D721Med (cell line): ENCODE measurements around the gene LTF.

Experiments
- DNase-seq: peaks from one replicate; pipeline ENCODE4 v3.0.0; 2011; ENCODE audit warnings: low spot score; ENCODE audit not compliant: insufficient read length
- FAIRE-seq: peaks from 2 replicates; lab custom pipeline; 2011; peaks lifted over from hg19 to GRCh38; lab: Jason Lieb, UNC
- CTCF ChIP-seq: IDR thresholded peaks from 2 replicates; pipeline ENCODE4 v1.5.1; 2012; ENCODE audit warnings: mild to moderate bottlenecking, control low read depth; ENCODE audit not compliant: insufficient read depth; ENCODE audit errors: missing control alignments

The LTF gene

DNA sequence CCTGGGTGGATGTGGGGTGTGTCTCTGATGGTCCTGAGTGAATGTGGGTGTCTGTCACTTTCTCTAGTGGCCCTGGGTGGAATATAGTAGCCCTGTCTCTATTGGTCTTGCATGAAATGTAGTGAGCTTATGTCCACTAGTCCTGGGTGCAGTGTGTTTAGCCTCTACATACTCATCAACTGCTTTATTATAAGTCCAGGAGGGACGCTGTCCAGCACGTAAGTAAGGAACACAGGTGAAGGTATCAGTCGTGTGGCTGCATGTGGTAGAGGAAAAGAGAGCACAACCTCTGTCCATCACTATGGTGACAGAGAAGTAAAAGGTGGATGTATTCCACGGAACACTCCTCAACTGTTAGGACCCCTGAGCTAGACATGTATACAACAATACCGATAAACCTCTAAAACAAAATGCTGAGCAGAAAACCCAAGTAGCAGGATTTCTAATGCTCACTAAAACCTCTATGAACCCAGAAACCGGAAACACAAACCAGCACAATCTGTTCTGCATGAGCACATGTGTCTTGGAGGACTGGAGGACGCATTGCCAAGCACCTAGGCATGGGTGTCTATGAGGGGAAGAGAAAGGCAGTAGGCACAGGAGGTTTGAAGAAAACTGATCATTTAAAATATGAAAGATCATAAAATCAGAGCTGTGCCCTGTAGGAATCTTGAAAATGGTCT lies 11.0 kb downstream of the LTF start:
- FAIRE-seq (no peak), DNase-seq (no peak)
- TF ChIP-seq CTCF: no peak

DNA sequence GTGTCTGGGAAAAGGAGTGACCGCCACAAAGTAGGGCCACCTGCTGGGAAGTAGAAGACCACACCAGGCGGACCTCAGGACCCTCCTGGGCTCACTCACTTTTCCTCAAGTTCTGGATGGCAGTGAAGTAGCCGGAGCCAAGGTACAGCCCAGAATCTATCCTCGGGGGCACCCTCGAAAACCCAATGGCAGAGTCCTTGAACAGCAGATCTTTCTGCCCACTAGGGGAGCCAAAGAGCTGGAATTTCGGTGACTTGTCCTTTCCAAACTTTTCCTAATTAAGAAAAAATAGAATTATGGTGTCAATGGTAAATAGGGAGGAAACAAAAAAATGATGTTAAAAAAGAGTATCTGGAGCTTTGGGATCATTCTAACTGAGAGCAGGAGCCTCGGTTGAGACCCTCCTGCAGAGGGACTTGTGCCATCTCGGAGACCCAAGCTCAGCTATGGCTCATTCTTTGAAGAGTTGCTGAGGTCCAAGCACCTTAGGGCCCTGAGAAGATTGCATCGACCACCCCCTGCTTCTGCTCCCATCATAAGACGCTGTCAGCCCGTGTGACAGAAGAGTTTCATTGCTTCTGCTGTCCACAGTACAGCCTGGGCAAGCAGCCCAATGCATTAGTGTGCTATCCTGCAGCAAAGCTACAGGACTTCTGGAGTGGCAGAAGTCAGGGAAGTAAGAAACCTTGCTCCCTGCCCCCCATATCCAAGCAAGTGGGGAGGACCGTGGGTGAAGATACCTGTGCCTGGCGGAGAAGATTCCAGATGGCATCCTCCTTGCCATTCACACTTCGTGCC lies 14.8 kb downstream of the LTF start:
- peak; percentile 31 for TF ChIP-seq CTCF
- no peak for FAIRE-seq
- no peak for DNase-seq

DNA sequence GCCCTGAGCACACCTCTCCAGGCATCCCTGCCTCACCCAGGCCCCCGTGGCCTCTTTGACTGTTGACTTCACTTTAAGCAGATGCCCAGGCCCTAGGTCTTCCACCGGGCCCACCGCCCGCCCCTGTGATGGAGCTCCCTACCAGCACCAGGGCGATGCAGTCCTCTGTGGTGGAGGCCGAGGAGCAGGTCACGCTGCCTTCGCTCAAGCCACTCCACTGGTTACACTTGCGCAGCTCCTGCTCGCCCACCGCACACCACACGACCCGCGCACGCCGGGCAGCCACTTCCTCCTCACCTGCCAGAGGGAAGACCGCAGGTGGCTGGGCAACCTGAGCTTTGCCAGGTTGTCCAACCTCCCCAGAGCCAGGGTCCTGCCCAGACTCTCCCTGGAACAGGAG lies 16.0 kb downstream of the LTF start:
- DNase-seq: no peak
- FAIRE-seq: no peak
- TF ChIP-seq CTCF: no peak

DNA sequence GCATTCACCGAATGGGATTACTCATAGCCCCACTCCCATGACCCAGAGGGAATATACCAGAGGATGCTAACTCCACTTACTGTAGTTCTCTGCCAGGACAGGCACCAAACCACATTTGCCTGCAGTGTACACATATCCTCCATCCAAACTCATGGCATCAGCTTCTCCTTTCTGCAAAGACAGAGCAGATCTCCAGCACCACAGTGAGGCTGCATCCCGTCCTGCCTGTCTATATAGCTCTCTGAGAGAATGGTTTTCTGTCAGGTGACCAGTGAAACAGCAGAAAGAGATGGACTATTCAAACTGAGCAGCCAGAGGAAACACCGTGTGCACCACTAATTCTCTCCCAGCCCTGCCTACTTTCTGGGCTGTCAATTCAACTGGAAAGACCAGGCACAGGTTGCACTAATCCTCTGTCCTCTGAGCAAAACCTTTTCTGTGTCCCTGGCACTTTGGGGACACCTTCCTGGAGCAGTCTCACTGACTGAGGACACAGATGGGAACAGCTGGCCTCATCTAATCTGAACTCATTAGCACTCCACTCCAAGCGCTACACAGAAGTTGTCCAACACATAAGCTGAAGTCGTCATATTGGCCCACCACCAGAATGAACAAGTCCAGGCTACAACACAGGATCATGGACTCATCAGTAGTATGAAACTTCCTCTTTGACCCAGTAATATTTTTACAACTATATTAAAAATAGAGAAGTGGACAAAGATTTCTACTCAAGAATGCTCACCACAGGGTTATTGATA lies 17.3 kb downstream of the LTF start:
- no peak for TF ChIP-seq CTCF
- no peak for DNase-seq
- no peak for FAIRE-seq

GRCh38 chr3:46442576-46443530 lies 21.9 kb downstream of the LTF start:
- no peak for TF ChIP-seq CTCF
- DNase-seq: no peak
- no peak for FAIRE-seq

- FAIRE-seq (no peak), DNase-seq (no peak)
- no peak for TF ChIP-seq CTCF
These were observed 24.0 kb downstream of the LTF start for GRCh38 chr3:46440531-46441294.
